Neural cell (in vitro differentiated cells): Measurements from ENCODE around the gene TGOLN2. TPM values are rescaled to one million over a fixed set of nuclear protein-coding genes. Genes with fewer than 3 reads are reported as not detected.
"Not testable (repeated sequence)": the region's sequence is repeated elsewhere in the genome, so short reads cannot be mapped to it uniquely, and the experiment has no call there.

Source experiments
- H2AFZ ChIP-seq: fragments of 200-600, 300-800 bp; sonication (generic), shearing (Covaris generic); 2 replicates; pipeline ENCODE4 v1.6.0; 2014; ENCODE audit warnings: low read depth, mild to moderate bottlenecking, antibody characterized with exemption, low read length, moderate library complexity
- H3F3A ChIP-seq: fragments of 200-600 bp; shearing (Covaris generic); 2 replicates; pipeline ENCODE4 v1.6.1; 2016; ENCODE audit warnings: mild to moderate bottlenecking, moderate library complexity, mixed read lengths, antibody characterized with exemption, low read length; ENCODE audit not compliant: insufficient read depth, poor library complexity, severe bottlenecking
- H3K27ac ChIP-seq: fragments of 200-600, 300-800 bp; sonication (generic), shearing (Covaris generic); 2 replicates; pipeline ENCODE4 v1.5.1; 2014; ENCODE audit warnings: mild to moderate bottlenecking, low read length, moderate library complexity
- H3K27me3 ChIP-seq: fragments of 300-800, 200-600 bp; sonication (generic), shearing (Covaris generic); 2 replicates; pipeline ENCODE4 v1.6.0; 2014; ENCODE audit warnings: mild to moderate bottlenecking, low read depth, low read length, moderate library complexity; ENCODE audit not compliant: insufficient read depth
- H3K36me3 ChIP-seq: fragments of 300-800, 200-600 bp; sonication (generic), shearing (Covaris generic); 2 replicates; pipeline ENCODE4 v1.5.1; 2014; ENCODE audit warnings: mild to moderate bottlenecking, antibody characterized with exemption, low read length, moderate library complexity; ENCODE audit not compliant: insufficient read depth
- H3K4me2 ChIP-seq: fragments of 300-800, 200-600 bp; sonication (generic), shearing (Covaris generic); 2 replicates; pipeline ENCODE4 v1.6.0; 2014; ENCODE audit warnings: mild to moderate bottlenecking, low read length
- H3K4me3 ChIP-seq: fragments of 300-800, 200-600 bp; sonication (generic), shearing (Covaris generic); 2 replicates; pipeline ENCODE4 v1.5.1; 2014; ENCODE audit warnings: mild to moderate bottlenecking, low read length, moderate library complexity
- H3K79me2 ChIP-seq: fragments of 200-600 bp; shearing (Covaris generic); replicated peaks from 2 replicates; pipeline ENCODE4 v1.6.0; 2014; ENCODE audit warnings: mild to moderate bottlenecking, low read length, moderate library complexity; ENCODE audit not compliant: insufficient read depth
- H3K9ac ChIP-seq: fragments of 300-800, 200-600 bp; sonication (generic), shearing (Covaris generic); 2 replicates; pipeline ENCODE4 v1.6.1; 2016; ENCODE audit warnings: mild to moderate bottlenecking, low read length, mixed read lengths
- H3K9me2 ChIP-seq: fragments of 200-600 bp; shearing (Covaris generic); 2 replicates; pipeline ENCODE4 v1.6.1; 2016; ENCODE audit warnings: mild to moderate bottlenecking, low read length, mixed read lengths; ENCODE audit not compliant: insufficient read depth
- H3K9me3 ChIP-seq: fragments of 200-600, 300-800 bp; sonication (generic), shearing (Covaris generic); 2 replicates; pipeline ENCODE4 v1.6.1; 2016; ENCODE audit warnings: mild to moderate bottlenecking, mixed run types, low read length, moderate library complexity, mixed read lengths
- H4K20me1 ChIP-seq: fragments of 200-600 bp; shearing (Covaris generic); 2 replicates; pipeline ENCODE4 v1.6.1; 2016; ENCODE audit warnings: mild to moderate bottlenecking, mixed run types; ENCODE audit not compliant: insufficient read depth
- EP300 ChIP-seq: fragments of 450-650 bp; conservative IDR thresholded peaks from 2 replicates; pipeline ENCODE4 v1.6.1; 2014; ENCODE audit warnings: antibody characterized with exemption, mild to moderate bottlenecking, moderate library complexity; ENCODE audit not compliant: poor library complexity, severe bottlenecking
- EZH2 ChIP-seq: fragments of 200-600, 300-800 bp; shearing (Covaris generic), sonication (generic); IDR thresholded peaks from 2 replicates; pipeline ENCODE4 v1.6.1; 2014; ENCODE audit warnings: antibody characterized with exemption, low read length, borderline replicate concordance, mild to moderate bottlenecking; ENCODE audit not compliant: insufficient read depth, poor library complexity, severe bottlenecking
- MXI1 ChIP-seq: fragments of 450-650 bp; conservative IDR thresholded peaks from 2 replicates; pipeline ENCODE4 v1.6.1; 2014; ENCODE audit warnings: antibody characterized with exemption, mild to moderate bottlenecking; ENCODE audit not compliant: poor library complexity, severe bottlenecking
- POLR2AphosphoS5 ChIP-seq: IDR thresholded peaks from 2 replicates; pipeline ENCODE4 v1.6.1; 2012
- RAD21 ChIP-seq: fragments of 450-650 bp; conservative IDR thresholded peaks from 2 replicates; pipeline ENCODE4 v1.6.1; 2014; ENCODE audit warnings: antibody characterized with exemption, mild to moderate bottlenecking, moderate library complexity
- SMC3 ChIP-seq: fragments of 450-650 bp; conservative IDR thresholded peaks from 2 replicates; pipeline ENCODE4 v1.6.1; 2014; ENCODE audit warnings: antibody characterized with exemption, mild to moderate bottlenecking, moderate library complexity; ENCODE audit not compliant: poor library complexity
- TAF1 ChIP-seq: IDR thresholded peaks from 2 replicates; pipeline ENCODE4 v1.6.1; 2012; ENCODE audit warnings: low read depth
- polyA plus RNA-seq: library from polyadenylated mRNA; depleted of rRNA; stranded (reverse); fragments of >200 nt; gene quantifications from 2 replicates; pipeline ENCODE4 v1.2.3, GENCODE V29; 2014
- TF ChIP-seq, protein P1 (sequence below): IDR thresholded peaks from 2 replicates; pipeline ENCODE4 v1.6.1; 2012; ENCODE audit warnings: borderline replicate concordance
- TF ChIP-seq, protein P2 (sequence below): fragments of 450-650 bp; IDR thresholded peaks from 2 replicates; pipeline ENCODE4 v1.5.1; 2014; ENCODE audit warnings: antibody characterized with exemption, mild to moderate bottlenecking, moderate library complexity; ENCODE audit not compliant: poor library complexity, severe bottlenecking

The TGOLN2 gene
- polyA plus RNA-seq, 1 donor from 2014 or later = 22.7 TPM

DNA sequence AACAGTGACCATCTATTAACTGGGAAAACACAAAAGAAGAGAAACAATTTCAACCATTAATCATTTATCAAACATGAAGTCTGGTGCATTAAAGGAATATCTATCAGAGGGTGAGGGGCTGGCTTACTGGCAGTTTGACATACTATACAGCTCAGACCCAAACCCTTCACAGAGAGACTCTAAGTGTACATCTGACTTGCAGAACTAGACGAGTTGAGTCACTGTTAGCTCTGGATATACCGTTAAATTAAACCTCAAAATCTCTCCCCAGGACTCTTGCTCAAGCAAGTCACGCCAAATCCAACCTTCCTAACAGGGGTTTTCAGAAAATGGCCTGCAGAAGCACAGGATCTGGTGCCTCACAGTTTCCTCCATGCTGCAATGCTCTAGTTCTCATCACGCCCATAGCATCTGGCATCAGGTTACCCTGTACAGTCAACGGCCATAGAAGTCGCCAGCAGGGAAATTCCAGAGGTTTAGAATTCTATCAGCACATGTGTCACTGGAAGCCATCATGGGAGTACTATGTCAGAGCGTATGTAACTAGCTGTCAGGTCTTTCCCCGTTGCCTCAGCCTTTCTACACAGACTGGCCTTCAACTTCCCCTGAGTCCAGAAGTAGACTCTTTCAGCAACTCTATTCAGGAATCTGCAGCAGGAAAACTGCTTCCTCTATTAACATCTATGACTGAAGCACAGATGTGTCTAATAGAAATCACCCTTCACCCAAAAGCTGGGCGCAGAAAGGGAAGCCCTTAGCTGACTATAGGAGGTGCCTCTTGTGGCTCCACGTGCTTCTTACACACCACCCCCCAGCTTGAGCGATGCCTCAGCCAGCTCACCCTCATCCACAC lies 9.3 kb downstream of the TGOLN2 start:
- no peak overlapping the region for H3K4me2 ChIP-seq
- no peaks in the 10 kb centered on the region for H3F3A ChIP-seq
- H3K27me3 ChIP-seq = no peaks in the 10 kb centered on the region
- H3K36me3 ChIP-seq = no peaks in the 10 kb centered on the region
- H3K4me3 ChIP-seq = no peak overlapping the region
- no peaks in the 10 kb centered on the region for H3K9me3 ChIP-seq
- H2AFZ ChIP-seq = no peak overlapping the region
- TF ChIP-seq POLR2AphosphoS5 = no peak
- TF ChIP-seq EZH2 = no peak
- TF ChIP-seq, protein P1, sequence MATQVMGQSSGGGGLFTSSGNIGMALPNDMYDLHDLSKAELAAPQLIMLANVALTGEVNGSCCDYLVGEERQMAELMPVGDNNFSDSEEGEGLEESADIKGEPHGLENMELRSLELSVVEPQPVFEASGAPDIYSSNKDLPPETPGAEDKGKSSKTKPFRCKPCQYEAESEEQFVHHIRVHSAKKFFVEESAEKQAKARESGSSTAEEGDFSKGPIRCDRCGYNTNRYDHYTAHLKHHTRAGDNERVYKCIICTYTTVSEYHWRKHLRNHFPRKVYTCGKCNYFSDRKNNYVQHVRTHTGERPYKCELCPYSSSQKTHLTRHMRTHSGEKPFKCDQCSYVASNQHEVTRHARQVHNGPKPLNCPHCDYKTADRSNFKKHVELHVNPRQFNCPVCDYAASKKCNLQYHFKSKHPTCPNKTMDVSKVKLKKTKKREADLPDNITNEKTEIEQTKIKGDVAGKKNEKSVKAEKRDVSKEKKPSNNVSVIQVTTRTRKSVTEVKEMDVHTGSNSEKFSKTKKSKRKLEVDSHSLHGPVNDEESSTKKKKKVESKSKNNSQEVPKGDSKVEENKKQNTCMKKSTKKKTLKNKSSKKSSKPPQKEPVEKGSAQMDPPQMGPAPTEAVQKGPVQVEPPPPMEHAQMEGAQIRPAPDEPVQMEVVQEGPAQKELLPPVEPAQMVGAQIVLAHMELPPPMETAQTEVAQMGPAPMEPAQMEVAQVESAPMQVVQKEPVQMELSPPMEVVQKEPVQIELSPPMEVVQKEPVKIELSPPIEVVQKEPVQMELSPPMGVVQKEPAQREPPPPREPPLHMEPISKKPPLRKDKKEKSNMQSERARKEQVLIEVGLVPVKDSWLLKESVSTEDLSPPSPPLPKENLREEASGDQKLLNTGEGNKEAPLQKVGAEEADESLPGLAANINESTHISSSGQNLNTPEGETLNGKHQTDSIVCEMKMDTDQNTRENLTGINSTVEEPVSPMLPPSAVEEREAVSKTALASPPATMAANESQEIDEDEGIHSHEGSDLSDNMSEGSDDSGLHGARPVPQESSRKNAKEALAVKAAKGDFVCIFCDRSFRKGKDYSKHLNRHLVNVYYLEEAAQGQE = no peak
- TF ChIP-seq TAF1 = no peak
- TF ChIP-seq, protein P2, sequence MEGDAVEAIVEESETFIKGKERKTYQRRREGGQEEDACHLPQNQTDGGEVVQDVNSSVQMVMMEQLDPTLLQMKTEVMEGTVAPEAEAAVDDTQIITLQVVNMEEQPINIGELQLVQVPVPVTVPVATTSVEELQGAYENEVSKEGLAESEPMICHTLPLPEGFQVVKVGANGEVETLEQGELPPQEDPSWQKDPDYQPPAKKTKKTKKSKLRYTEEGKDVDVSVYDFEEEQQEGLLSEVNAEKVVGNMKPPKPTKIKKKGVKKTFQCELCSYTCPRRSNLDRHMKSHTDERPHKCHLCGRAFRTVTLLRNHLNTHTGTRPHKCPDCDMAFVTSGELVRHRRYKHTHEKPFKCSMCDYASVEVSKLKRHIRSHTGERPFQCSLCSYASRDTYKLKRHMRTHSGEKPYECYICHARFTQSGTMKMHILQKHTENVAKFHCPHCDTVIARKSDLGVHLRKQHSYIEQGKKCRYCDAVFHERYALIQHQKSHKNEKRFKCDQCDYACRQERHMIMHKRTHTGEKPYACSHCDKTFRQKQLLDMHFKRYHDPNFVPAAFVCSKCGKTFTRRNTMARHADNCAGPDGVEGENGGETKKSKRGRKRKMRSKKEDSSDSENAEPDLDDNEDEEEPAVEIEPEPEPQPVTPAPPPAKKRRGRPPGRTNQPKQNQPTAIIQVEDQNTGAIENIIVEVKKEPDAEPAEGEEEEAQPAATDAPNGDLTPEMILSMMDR = no peak
- TF ChIP-seq RAD21 = no peak
- TF ChIP-seq SMC3 = no peak
- TF ChIP-seq EP300 = no peak
- TF ChIP-seq MXI1 = no peak
- peaks cover 3% of the 10 kb centered on the region for H3K79me2 ChIP-seq
- no peaks in the 10 kb centered on the region for H4K20me1 ChIP-seq
- no peak overlapping the region for H3K9ac ChIP-seq
- no peak overlapping the region for H3K27ac ChIP-seq
- no peaks in the 10 kb centered on the region for H3K9me2 ChIP-seq

DNA sequence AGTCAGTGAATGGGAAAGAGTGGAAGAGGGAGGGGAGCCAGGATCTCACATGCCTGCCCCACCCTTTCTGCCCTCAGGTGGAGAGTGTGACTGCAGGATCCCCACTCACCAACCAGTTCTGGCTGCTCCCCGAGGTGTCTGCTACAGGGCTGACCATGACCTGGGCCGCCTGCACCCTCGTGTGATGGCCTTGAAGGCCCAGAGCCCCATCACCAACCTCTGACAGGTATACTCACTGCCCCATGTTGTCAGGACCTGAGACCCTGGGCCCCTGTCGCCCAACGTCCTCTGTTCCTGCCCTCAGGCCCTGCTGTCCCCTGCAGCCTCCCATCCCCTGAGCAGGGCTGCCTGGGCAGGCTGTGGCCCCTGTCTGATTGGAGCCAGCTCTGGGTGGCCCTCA lies 11.9 kb downstream of the TGOLN2 start:
- not testable (repeated sequence) for H4K20me1 ChIP-seq, H3K36me3 ChIP-seq, H2AFZ ChIP-seq, H3K9me3 ChIP-seq, H3K27ac ChIP-seq, H3K4me2 ChIP-seq, H3F3A ChIP-seq, H3K9ac ChIP-seq, H3K79me2 ChIP-seq, H3K27me3 ChIP-seq, H3K9me2 ChIP-seq, H3K4me3 ChIP-seq
